IMR-90 (cell line): ENCODE results near the gene KCP. TPM values are rescaled to one million over a fixed set of nuclear protein-coding genes. Genes with fewer than 3 reads are reported as not detected.

Source experiments
- CEBPB ChIP-seq: IDR thresholded peaks from 2 replicates; pipeline ENCODE4 v1.6.1; 2012; ENCODE audit warnings: low read depth, low read length, improper control_type of control experiment
- MAFK ChIP-seq: IDR thresholded peaks from 2 replicates; pipeline ENCODE4 v1.6.1; 2012; ENCODE audit warnings: low read depth, low read length, improper control_type of control experiment
- MXI1 ChIP-seq: IDR thresholded peaks from 2 replicates; pipeline ENCODE4 v1.6.1; 2012; ENCODE audit warnings: low read depth, mild to moderate bottlenecking, low read length, moderate library complexity, borderline replicate concordance
- NFE2L2 ChIP-seq: fragments of 150-350 bp; IDR thresholded peaks from 2 replicates; pipeline ENCODE4 v1.6.1; 2016; ENCODE audit warnings: low read depth, mild to moderate bottlenecking, low read length
- RCOR1 ChIP-seq: IDR thresholded peaks from 2 replicates; pipeline ENCODE4 v1.6.1; 2012; ENCODE audit warnings: mild to moderate bottlenecking, low read length, improper control_type of control experiment; ENCODE audit not compliant: insufficient replicate concordance
- polyA plus RNA-seq, 3 experiments: library from polyadenylated mRNA; depleted of rRNA; stranded (reverse); fragments of >200 nt; gene quantifications; 2 replicates each; pipeline ENCODE4 v1.2.3, GENCODE V29; 2012; ENCODE audit warnings: low replicate concordance in 1 of 3
- total RNA-seq: library from RNA; depleted of rRNA; stranded (reverse); fragments of >200 nt; gene quantifications from 2 replicates; pipeline ENCODE4 v1.2.3, GENCODE V29; 2012
- TF ChIP-seq, protein P1 (sequence below): fragments of 150-350 bp; IDR thresholded peaks from 2 replicates; pipeline ENCODE4 v1.6.1; 2016; ENCODE audit warnings: low read depth, mild to moderate bottlenecking, low read length, moderate library complexity, borderline replicate concordance
- TF ChIP-seq, protein P2 (sequence below): fragments of 150-350 bp; IDR thresholded peaks from 2 replicates; pipeline ENCODE4 v1.6.1; 2017; ENCODE audit warnings: mild to moderate bottlenecking, antibody characterized with exemption, low read length, low read depth

The KCP gene
- total and polyA plus RNA-seq, 2 of the 4 experiments (the other 2 are of a cell fraction) = 0.03 TPM; not detected in 1

GRCh38 chr7:128827971-128828711, 82.4 kb downstream of the KCP start (continued):
- TF ChIP-seq, protein P1, sequence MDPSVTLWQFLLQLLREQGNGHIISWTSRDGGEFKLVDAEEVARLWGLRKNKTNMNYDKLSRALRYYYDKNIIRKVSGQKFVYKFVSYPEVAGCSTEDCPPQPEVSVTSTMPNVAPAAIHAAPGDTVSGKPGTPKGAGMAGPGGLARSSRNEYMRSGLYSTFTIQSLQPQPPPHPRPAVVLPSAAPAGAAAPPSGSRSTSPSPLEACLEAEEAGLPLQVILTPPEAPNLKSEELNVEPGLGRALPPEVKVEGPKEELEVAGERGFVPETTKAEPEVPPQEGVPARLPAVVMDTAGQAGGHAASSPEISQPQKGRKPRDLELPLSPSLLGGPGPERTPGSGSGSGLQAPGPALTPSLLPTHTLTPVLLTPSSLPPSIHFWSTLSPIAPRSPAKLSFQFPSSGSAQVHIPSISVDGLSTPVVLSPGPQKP = no peak
- TF ChIP-seq, protein P2, sequence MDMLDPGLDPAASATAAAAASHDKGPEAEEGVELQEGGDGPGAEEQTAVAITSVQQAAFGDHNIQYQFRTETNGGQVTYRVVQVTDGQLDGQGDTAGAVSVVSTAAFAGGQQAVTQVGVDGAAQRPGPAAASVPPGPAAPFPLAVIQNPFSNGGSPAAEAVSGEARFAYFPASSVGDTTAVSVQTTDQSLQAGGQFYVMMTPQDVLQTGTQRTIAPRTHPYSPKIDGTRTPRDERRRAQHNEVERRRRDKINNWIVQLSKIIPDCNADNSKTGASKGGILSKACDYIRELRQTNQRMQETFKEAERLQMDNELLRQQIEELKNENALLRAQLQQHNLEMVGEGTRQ = no peak
- TF ChIP-seq CEBPB (0 out of 2 replicates have a peak, but pooled peaks have one; percentile 18), MAFK (no peak), RCOR1 (no peak), NFE2L2 (no peak), MXI1 (no peak)
